ENCODE measurements around the gene GANC.
"Not testable (repeated sequence)": the region's sequence is repeated elsewhere in the genome, so short reads cannot be mapped to it uniquely, and the experiment has no call there.

Gene GANC, protein sequence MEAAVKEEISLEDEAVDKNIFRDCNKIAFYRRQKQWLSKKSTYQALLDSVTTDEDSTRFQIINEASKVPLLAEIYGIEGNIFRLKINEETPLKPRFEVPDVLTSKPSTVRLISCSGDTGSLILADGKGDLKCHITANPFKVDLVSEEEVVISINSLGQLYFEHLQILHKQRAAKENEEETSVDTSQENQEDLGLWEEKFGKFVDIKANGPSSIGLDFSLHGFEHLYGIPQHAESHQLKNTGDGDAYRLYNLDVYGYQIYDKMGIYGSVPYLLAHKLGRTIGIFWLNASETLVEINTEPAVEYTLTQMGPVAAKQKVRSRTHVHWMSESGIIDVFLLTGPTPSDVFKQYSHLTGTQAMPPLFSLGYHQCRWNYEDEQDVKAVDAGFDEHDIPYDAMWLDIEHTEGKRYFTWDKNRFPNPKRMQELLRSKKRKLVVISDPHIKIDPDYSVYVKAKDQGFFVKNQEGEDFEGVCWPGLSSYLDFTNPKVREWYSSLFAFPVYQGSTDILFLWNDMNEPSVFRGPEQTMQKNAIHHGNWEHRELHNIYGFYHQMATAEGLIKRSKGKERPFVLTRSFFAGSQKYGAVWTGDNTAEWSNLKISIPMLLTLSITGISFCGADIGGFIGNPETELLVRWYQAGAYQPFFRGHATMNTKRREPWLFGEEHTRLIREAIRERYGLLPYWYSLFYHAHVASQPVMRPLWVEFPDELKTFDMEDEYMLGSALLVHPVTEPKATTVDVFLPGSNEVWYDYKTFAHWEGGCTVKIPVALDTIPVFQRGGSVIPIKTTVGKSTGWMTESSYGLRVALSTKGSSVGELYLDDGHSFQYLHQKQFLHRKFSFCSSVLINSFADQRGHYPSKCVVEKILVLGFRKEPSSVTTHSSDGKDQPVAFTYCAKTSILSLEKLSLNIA (N-terminal part only)

DNA sequence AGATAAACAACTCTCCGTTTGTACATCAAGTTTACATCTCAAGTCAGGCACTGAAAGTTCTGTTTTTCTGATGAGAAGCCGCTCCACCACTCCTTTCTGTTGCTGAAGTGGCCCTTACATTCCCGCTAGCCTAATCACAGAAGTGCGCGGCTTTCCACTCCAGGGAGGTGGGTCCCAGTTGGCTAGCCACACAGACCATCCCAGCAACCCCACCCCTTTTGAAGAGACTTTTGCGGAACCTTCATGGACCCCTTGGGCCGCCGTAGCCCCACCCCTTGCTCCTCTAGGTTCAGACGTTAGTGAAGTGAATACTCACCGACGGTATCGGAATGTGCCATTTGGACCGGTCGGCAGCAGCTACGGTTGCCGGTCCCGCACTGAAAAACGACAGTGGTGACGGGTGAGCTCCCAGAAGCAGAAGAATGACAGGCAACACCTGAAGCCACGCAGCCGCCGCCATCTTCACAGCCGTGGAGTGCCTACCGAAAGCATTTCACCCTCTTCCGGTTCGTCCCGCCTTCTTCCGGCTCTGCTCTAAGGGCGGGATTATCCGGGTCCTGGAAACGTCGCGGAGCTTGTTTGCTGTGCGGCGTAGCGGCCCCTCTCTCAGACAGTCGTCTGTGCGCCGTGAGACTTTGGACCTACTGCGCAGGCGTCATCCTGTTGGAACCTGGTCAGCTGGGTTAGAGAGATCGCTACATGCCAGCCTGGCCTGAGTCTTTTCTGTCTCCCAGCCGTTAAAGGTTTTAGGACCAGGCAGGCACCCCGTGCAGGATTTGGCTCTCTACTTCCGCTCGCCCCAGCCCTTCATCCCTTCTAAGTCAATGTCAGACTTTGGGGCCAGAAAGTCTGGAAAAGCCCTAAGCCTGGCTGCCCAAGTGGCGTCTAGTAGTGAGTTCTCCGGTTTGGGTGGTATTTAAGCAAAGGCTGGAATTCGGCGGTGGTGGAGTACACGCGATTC, at the start of gene GANC, which contains the start of gene TMEM87A:
GANC (plus strand) TSS at position 263 of the 961 bp plus-strand sequence. CDS start 1,281 bp downstream, outside the sequence.
TMEM87A (minus strand) TSS at position 495 of the 961 bp plus-strand sequence; CDS start at position 460, 35 bp downstream.
- peak; percentile 93 for DNase-seq (ENCODE audit: extremely low spot score)
- ChIA-PET CTCF (interaction anchor here (1.0 to 1.4 kb wide), 2 partner anchors 24 to 44 kb away, joined by 3 read pairs; no protein-coding TSS in a partner anchor), POLR2A (interaction anchor here (0.5 to 1.0 kb wide), 2 partner anchors 12 to 77 kb away, joined by 5 to 12 read pairs; no protein-coding TSS in a partner anchor)
- TF ChIP-seq, protein P1, sequence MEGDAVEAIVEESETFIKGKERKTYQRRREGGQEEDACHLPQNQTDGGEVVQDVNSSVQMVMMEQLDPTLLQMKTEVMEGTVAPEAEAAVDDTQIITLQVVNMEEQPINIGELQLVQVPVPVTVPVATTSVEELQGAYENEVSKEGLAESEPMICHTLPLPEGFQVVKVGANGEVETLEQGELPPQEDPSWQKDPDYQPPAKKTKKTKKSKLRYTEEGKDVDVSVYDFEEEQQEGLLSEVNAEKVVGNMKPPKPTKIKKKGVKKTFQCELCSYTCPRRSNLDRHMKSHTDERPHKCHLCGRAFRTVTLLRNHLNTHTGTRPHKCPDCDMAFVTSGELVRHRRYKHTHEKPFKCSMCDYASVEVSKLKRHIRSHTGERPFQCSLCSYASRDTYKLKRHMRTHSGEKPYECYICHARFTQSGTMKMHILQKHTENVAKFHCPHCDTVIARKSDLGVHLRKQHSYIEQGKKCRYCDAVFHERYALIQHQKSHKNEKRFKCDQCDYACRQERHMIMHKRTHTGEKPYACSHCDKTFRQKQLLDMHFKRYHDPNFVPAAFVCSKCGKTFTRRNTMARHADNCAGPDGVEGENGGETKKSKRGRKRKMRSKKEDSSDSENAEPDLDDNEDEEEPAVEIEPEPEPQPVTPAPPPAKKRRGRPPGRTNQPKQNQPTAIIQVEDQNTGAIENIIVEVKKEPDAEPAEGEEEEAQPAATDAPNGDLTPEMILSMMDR (IDR thresholded peaks at IDR 0.05; ENCODE audit: control extremely low read depth, extremely low read depth, low read depth, missing control alignments) = no peak

DNA sequence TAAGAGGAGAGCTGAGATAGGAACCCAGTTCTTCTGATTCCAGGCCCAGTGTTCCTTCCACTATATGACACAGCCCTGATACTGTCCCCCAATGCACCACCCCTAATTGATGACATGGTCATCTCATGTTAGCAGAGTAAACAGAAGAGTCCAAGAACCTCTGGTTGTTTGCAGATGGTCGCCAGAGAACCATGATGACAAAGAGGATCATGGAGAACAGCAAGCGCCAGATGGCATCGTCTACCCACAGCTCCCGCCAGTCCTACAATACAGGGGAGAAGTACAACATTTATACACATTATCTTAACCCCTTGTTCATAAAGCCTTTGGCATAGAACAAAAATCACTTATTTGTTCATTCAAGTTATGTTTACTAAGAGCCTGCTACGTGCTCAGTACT, 46.4 kb upstream of the GANC start:
- TF ChIP-seq, protein P1 (IDR thresholded peaks at IDR 0.05; ENCODE audit: control extremely low read depth, extremely low read depth, low read depth, missing control alignments) = no peak
- POLR2A ChIA-PET = no interaction called here
- no peak for DNase-seq (ENCODE audit: extremely low spot score)
- CTCF ChIA-PET = no interaction called here

DNA sequence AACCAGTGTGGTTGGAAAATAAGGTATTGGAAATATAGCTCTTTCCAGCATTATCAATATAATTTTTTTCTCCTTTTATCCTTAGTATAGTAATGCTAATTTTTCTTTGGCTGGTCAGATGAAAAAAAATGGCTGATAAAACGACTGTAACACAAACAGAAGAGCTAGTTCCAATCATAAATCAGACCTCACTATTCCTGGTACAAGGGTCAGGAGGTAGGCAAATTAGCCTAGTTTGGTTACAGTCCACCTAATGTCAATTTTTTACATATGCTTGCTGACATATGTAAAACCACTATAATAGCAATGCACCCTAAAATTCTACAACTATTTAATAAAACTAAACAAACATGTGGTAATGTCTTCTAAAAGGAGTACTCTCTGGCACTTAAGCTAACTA, 45.0 kb upstream of the GANC start:
- POLR2A ChIA-PET = interaction anchor here (0.6 kb wide), 1 partner anchor 750 kb away, joined by 3 read pairs; no protein-coding TSS in a partner anchor
- DNase-seq (ENCODE audit: extremely low spot score) = no peak
- TF ChIP-seq, protein P1 (IDR thresholded peaks at IDR 0.05; ENCODE audit: control extremely low read depth, extremely low read depth, low read depth, missing control alignments) = no peak
- CTCF ChIA-PET = interaction anchor here (0.9 to 2.0 kb wide), 4 partner anchors 8 to 33 kb away, joined by 3 to 7 read pairs (median 3); no protein-coding TSS in a partner anchor

DNA sequence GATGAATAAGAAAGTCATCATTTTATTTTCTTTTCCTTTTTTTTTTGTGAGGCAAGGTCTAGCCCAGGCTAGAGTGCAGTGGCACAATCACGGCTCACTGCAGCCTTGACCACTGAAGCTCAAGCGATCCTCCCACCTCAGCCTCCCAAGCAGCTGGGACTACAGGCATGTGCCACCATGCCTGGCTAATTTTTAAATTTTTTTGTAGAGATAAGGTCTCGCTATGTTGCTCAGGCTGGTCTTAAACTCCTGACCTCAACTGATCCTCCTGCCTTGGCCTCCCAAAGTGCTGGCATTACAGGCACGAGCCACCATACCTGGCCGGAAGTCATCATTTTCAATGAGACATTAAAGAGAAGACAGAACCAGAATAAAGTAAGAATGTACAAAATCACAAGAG, 44.0 kb upstream of the GANC start:
- ChIA-PET CTCF (interaction anchor here (0.8 to 2.0 kb wide), 4 partner anchors 9 to 44 kb away, joined by 3 to 7 read pairs (median 3); partner anchors contain the start of genes GANC and TMEM87A), POLR2A (interaction anchor here (0.6 kb wide), 1 partner anchor 751 kb away, joined by 3 read pairs; no protein-coding TSS in a partner anchor)
- not testable (repeated sequence) for DNase-seq (ENCODE audit: extremely low spot score)

DNA sequence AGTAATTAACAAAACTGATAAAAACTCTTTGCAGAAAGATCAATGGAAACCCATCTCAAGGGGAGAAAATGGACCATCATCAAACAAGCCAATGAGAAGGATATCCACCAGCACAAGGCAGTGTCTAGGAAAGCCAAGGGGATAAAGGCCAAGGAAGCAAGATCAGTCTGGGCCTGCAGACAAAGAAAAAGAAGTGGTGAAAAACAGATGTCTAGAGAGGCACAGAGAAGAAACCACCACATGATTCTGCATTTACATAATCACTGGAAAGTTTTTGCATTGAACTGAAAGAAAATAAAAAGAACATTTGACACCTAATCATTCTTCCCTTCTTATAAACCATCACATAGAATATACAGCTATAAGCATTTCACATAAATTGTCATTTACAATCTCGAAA, 41.9 kb upstream of the GANC start:
- no peak for DNase-seq (ENCODE audit: extremely low spot score)
- CTCF ChIA-PET = interaction anchor here (1.0 kb wide), 1 partner anchor 9 kb away, joined by 3 read pairs; no protein-coding TSS in a partner anchor
- TF ChIP-seq, protein P1 (IDR thresholded peaks at IDR 0.05; ENCODE audit: control extremely low read depth, extremely low read depth, low read depth, missing control alignments) = no peak
- POLR2A ChIA-PET = no interaction called here

DNA sequence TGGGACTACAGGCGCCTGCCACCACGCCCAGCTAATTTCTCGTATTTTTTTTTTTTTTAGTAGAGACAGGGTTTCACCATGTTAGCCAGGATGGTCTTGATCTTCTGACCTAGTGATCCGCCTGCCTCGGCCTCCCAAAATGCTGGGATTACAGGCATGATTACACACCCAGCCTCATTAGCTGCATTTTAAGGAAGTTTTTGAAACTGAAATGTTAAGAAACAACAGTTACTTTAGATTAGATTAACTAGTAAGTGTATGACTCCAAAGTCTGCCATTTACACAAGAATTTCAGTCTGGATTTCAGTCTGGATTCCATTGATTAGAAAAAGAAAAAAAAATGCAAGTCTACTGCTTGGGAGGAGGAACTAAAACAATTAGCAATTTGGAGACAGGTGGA, 40.4 kb upstream of the GANC start:
- TF ChIP-seq, protein P1 (IDR thresholded peaks at IDR 0.05; ENCODE audit: control extremely low read depth, extremely low read depth, low read depth, missing control alignments) = no peak
- CTCF ChIA-PET = no interaction called here
- DNase-seq (ENCODE audit: extremely low spot score) = no peak
- POLR2A ChIA-PET = no interaction called here
